Measurements from ENCODE around the gene WSB1.
"Not testable (repeated sequence)": the region's sequence is repeated elsewhere in the genome, so short reads cannot be mapped to it uniquely, and the experiment has no call there.

Gene WSB1, protein sequence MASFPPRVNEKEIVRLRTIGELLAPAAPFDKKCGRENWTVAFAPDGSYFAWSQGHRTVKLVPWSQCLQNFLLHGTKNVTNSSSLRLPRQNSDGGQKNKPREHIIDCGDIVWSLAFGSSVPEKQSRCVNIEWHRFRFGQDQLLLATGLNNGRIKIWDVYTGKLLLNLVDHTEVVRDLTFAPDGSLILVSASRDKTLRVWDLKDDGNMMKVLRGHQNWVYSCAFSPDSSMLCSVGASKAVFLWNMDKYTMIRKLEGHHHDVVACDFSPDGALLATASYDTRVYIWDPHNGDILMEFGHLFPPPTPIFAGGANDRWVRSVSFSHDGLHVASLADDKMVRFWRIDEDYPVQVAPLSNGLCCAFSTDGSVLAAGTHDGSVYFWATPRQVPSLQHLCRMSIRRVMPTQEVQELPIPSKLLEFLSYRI

DNA sequence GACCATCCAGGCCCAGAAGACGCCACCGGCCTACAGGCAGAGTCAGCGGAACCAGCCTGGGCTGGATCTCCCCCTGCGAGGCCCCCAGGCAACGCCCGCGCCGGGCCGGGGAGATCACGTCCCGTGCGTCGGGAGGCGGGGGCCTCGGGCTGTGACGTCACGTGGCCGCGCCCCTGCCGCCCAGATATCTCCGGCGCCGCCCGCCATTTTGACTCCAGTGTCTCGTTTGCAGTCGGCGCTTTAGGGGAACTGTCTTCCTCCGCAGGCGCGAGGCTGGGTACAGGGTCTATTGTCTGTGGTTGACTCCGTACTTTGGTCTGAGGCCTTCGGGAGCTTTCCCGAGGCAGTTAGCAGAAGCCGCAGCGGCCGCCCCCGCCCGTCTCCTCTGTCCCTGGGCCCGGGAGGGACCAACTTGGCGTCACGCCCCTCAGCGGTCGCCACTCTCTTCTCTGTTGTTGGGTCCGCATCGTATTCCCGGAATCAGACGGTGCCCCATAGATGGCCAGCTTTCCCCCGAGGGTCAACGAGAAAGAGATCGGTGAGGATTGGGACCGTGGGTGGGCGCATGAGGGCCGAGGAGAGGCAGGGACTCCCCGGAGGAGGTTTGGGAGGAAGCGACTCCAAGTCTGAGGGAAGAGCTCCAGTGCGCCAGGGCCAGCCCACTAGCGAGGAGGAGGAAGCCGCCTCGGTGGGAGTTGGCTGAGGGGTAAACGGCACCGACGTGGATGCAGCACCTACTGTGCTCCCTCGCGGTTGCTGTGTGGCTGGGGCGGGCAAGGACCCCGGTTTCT lies at the start of gene WSB1:
Gene WSB1 (plus strand): TSS at position 217 of the 791 bp plus-strand sequence. CDS start 282 bp downstream, at position 499.
- in situ Hi-C loops (cut with MboI; ENCODE audit: low sequenced_read_pairs): no loop called here

DNA sequence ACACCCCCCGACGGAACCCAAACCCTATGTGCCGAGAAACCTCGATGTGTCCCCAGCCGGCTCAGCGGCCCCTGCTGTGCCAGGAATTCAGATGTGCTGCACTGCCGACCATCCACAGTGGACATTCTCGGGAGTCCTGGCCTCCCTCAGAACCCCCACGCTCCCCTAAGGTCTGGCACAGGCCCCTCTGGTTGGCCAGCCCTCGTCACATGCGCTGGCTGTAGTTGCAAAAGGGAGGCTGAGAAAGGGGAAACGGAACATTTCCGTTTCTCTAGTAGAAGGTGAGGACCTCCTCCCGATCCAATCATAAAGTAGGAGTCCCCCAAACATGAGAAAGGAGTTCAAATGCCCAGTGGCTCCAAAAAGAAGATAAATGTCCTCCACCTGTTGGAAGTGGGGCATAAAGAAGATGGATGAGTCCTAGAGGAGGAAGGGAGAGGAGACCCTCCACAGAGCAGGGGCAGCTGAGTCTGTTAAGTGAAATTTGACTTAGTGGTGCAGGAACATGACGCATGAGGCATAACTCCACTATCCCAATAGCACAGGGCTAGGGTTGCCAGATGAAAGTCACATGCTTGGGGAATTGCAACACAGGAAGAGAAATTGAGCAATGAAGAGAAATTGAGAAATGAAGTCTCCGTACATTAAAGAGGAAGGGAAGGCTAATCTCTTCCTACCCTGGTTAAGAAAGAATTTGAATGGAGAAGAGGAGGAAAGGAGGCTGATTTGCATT lies 49.3 kb upstream of the WSB1 start:
- in situ Hi-C loops (cut with MboI; ENCODE audit: low sequenced_read_pairs): no loop called here

DNA sequence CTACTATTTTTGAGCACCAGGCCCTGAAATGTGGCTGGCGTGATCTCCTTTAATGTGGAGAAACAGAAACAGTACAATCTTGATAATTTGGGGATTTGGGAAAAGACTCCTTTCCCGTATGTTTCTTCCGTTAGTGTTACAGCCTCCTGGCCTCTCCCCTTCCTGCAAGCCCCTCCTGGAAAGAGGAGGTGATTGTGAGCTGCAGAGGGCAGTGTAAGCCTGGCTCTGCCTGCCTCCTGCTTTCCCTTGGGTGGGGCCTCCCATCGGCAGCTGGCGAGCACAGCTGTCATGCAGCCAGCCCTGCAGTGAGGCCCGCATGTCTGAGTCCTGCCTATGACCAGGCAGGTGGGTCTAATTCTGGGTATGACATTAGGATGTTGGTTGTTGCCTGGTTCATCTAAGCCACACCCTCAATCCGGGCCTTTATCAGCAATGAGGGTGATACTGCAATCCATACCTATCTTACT lies 48.7 kb upstream of the WSB1 start:
- in situ Hi-C loops (cut with MboI; ENCODE audit: low sequenced_read_pairs): no loop called here

DNA sequence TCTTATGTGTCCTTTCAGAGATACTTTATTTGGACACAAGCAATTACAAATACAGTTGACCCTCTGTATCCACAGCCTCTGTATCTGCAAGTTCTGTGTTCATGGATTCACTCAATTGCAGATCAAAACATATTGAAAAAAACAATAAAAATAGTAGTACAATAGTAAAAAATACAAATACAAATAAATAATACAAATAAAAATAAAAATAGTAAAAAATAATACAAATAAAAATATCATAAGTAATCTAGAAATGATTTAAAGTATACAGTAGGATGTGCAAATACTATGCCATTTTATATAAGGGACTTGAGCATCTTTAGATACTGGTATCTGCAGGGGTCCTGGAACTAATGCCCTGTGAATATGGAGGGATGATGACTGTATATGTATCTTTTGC lies 47.4 kb upstream of the WSB1 start:
- in situ Hi-C loops (cut with MboI; ENCODE audit: low sequenced_read_pairs): no loop called here

DNA sequence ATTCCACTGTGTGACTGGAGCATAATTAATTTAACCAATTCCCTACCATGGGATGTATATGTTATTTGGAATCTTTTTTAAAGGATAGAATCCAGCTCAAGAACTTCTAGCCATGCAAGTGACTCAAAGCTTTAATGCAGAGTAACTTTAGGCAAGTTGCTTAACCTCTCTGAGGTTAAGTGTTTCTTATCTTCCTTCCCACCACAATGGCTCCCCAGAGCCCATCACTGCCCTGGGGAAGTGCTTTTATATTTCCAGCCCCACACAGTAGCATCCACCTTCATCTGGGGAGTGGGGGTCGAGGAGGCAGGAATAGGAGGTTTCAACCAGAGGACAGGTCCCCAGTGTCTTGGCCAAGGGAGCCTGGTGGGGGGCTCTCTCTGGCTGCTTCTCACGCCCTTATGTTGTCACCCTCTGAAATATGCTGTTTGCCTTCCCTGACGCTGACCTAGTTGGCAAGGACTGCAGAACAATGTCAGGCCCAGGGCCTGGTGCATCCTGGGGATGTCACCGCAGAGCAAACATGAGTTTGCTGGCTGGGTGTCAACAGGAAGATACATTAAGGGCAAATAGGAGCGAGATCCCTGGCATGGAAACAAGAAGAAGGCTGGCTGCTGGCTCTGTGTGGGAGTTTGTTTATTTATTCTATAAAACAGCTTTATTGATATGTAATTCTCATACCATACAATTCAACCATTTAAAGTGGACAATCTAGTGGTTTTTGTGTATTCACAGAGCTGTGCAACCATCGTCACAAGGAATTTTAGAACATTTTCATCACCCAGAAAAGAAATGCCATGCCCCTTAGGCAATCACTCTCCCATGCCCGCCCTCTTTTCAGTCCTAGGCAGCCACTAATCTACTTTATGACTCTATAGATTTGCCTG lies 46.6 kb upstream of the WSB1 start:
- in situ Hi-C loops (cut with MboI; ENCODE audit: low sequenced_read_pairs): no loop called here

DNA sequence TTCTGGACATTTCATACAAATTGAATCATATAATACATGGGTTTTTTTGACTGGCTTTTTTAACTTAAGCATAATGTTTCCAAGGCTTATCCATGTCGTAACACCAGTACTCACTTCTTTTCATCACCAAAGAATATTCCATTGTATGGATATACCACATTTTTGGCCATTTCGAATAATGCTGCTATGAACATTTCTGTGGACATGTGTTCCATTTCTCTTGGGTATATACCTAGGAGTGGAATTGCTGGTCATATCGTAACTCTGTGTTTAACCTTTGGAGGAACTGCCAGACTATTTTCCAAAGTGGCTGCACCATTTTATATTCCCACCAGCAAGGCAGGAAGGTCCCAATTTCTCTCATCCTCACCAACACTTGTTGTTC lies 46.0 kb upstream of the WSB1 start:
- in situ Hi-C loops (cut with MboI; ENCODE audit: low sequenced_read_pairs): no loop called here

DNA sequence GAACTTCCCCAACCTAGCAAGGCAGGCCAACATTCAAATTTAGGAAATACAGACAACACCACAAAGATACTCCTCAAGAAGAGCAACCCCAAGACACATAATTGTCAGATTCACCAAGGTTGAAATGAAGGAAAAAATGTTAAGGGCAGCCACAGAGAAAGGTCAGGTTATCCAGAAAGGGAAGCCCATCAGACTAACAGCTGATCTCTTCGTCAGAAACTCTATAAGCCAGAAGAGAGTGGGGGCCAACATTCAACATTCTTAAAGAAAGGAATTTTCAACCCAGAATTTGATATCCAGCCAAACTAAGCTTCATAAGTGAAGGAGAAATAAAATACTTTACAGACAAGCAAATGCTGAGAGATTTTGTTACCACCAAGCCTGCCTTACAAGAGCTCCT lies 43.1 kb upstream of the WSB1 start:
- in situ Hi-C loops (cut with MboI; ENCODE audit: low sequenced_read_pairs): not testable (repeated sequence)

DNA sequence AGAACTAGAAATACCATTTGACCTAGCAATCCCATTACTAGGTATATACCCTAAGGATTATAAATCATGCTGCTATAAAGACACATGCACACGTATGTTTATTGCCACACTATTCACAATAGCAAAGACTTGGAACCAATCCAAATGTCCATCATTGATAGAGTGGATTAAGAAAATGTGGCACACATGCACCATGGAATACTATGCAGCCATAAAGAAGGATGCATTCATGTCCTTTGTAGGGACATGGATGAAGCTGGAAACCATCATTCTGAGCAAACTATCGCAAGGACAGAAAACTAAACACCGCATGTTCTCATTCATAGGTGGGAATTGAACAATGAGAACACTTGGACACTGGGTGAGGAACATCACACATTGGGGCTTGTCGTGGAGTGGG lies 39.1 kb upstream of the WSB1 start:
- in situ Hi-C loops (cut with MboI; ENCODE audit: low sequenced_read_pairs): not testable (repeated sequence)

DNA sequence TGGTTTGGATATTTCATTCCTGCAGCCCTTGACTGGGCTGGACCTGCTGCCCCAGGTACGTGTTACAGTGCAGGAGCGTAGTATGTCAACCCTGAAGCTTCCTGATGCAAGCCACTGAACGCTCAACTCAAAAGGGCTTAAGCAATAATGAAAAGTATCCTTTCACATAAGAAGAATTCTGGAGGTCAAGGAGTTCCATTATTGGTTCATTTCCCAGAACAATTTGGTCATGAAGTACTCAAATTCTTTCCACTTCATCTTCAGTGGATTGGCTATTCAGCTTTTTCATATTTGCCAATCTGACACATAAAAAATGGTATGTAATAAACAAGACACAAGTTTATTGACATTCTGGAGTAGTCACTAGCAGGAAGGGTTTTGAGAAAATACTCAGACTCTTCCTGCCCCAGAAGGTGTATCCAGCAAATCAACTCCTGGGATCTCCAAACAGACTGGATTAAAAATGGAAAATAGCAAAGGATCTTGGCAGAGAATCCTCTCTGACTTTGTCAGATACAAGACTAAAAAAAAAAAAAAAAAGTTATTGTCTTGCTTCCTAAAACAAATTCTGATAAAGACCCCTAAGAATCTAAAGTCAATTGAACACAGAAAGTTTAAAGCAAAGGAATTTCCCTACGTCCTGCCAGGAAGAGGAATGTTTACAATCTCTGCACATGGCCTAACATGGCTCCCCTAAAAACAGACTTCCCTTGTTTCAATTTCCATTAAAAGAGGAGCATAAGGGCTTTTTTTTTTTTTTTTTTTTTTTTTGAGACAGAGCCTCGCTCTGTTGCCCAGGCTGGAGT lies 37.5 kb upstream of the WSB1 start:
- in situ Hi-C loops (cut with MboI; ENCODE audit: low sequenced_read_pairs): no loop called here

DNA sequence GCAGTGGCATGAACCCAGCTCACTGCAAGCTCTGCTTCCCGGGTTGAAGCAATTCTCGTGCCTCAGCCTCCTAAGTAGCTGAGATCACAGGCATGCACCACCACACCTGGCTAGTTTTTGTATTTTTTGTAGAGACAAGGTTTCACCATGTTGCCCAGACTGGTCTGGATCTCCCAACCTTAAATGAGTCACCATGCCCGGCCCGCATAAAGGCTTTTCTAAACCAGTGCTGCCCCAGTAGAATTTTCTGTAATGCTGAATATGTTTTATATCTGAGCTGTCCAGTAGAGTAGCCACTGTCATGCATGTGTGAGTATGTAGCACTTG lies 36.9 kb upstream of the WSB1 start:
- in situ Hi-C loops (cut with MboI; ENCODE audit: low sequenced_read_pairs): no loop called here

DNA sequence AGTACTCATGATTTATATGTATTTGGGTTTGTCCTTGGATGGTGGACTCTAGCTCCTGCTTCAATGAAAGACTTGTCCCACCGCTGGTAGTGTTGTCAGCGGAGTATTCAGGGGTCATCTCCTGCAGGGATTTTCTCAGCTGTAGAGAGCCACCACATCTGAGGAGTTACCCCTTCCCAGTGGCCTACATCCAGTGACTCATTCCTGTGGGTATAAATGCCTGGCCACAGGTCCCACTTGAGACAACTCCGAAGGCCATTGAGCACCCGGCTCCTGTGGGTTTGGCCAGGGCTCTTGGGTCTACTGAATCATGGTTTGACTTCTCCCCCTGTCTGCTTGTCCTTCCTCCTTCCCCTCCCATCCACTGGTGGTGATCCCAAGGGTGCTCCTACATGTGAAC lies 34.6 kb upstream of the WSB1 start:
- in situ Hi-C loops (cut with MboI; ENCODE audit: low sequenced_read_pairs): no loop called here

DNA sequence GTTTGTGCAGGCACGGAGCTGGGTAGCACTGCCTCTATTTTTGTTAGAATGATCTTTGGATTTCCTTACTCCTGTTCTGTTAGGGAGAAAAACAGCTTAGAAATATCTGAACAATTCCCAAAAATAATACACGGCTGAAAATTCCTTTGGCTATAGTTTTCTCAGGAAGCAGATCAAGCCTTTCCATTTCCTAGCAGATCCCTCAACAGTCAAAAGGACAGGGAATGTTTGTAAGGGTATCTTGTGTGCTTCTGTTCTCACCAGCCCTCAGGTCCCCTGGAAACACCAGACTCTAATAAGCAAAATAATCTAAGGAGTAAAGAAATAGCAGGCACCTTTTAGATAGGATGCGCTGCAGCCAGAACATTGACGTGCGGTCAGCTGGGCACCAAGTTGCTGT lies 30.5 kb upstream of the WSB1 start:
- in situ Hi-C loops (cut with MboI; ENCODE audit: low sequenced_read_pairs): no loop called here

DNA sequence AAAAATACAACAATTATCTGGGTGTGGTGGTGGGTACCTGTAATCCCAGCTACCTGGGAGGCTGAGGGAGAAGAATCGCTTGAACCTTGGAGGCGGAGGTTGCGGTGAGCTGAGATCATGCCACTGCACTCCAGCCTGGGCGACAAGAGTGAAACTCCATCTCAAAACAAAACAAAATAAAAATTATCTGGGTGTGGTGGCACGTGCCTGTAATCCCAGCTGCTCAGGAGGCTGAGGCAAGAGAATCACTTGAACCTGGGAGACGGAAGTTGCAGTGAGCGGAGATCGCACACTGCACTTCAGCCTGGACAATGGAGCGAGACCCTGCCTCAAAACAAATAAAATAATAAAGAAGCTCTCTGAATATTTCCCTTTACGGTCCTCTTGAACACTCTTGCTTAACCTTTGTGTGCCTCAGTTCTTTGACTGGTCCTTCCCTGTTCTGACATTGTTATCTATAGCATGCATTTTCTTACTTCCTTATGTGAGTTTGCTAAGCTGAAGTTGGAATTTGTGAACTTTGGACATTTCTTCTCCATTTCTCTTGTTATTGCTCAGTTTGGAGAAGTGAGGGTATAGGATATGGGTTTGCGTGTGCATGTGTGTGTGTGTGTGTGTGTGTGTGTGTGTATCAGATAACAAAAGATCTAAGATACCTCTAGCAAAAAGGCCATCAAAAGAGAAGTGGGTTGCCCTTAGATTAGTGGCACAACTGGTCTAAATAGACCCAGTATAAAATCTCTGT lies 29.7 kb upstream of the WSB1 start:
- in situ Hi-C loops (cut with MboI; ENCODE audit: low sequenced_read_pairs): no loop called here

DNA sequence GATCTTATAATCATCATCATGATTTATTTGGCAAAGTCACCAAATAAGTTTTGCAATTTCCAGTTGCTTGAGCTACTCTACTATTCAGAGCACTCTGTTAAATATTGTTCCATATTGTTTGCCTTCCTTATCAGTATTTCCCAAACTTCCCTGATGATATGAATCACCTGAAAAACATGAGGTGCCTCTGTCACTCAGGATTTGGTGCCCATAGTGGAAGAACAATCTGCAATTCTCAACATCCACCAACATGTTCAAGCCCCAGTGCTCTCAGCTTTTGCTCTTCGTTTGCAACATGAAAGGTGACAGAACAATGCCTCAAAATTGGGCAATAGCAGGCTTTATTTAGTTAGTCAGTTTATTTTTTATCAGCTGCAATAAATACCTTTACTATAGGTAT lies 28.6 kb upstream of the WSB1 start:
- in situ Hi-C loops (cut with MboI; ENCODE audit: low sequenced_read_pairs): no loop called here

DNA sequence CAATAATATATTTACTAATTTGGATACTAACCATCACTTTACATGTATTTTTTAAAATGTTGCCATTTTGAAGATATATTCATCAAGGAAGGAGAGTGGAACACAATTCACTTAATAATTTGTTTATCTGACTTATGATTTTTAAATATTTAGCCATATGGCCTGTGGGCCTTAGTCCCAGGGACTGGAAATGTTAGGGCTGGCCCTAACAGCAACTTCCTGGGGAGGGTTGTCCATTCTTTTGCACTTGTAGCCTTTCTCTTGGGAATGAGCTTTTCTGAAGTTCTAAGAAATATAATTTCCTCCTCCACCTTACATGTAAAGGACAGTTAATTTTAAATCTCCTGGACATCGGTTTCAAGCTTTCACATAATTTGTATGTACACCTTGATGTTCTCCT lies 27.7 kb upstream of the WSB1 start:
- in situ Hi-C loops (cut with MboI; ENCODE audit: low sequenced_read_pairs): no loop called here

DNA sequence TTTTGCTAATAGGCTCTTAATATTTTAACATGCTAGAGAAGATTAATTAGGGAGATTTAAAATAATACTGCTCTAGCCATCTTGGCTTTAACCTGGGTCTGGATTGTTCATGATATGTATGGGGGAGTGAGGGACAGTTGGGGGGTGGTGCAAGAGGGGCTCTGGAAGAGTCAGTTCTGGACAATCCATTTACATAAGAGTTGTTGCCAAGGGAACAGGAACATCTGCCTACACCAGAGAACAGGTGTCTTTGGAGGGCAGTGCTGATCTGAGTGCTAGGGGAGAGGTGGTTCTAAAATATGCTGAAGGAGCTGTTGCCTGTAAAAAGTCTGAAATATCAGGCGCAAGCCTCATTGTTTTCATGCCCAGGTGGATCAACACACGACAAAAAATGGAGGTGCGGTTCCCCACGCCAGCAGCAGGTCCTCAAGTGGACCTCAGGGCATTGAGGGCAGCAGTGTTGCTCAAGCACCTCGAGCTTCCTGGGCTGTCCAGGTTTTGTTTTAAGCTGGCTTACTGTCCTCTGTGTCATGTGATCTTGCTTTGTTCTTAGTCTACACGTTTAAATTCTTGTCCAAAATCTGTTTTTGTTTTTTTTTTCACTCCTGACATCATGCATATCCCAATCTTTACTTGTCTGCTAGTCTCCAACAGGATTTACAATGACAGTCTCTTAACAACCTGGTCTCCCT lies 25.4 kb upstream of the WSB1 start:
- in situ Hi-C loops (cut with MboI; ENCODE audit: low sequenced_read_pairs): no loop called here

DNA sequence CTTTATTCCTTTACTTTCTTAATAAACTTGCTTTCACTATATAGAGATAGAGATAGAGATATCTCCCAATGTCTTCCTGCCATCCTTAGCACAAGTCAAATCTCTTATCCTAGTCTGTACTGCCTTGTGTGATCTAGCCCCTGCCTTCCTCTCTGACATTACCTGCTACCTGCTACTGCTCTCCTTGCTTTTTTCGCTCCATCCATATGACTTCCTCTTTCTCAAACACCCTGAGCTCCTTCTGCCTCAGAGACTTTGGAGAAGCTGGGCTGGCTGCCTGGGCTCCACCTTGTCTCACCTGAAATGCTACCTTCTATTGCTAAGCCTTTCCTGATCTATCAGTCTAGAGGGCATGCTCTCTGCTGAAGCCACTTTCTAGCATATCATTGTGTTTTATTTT lies 24.7 kb upstream of the WSB1 start:
- in situ Hi-C loops (cut with MboI; ENCODE audit: low sequenced_read_pairs): no loop called here

DNA sequence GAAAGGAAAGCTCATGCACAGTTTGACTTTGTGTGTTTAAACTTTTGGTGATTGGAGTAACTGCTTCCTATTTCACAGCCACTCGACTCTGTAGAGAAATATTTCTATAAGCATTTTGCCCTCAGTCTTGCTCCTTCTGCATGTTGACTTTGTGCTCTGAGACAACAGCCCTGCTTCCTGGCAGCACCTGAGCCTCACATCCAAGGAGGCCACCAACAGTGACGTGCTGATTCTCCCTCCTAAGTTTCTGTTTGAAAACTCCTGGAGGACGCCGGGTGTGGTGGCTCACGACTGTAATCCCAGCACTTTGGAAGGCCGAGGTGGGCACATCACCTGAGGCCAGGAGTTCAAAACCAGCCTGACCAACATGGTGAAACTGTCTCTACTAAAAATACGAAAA lies 23.9 kb upstream of the WSB1 start:
- in situ Hi-C loops (cut with MboI; ENCODE audit: low sequenced_read_pairs): no loop called here
